ENCODE measurements around the gene UBE2N. TPM values are rescaled to one million over a fixed set of nuclear protein-coding genes. Genes with fewer than 3 reads are reported as not detected.

Gene UBE2N
- total and polyA plus RNA-seq, 2 of the 8 experiments (the other 6 are each of a cell fraction or from before 2014, with no cell fraction given), result 108 to 225 TPM

DNA sequence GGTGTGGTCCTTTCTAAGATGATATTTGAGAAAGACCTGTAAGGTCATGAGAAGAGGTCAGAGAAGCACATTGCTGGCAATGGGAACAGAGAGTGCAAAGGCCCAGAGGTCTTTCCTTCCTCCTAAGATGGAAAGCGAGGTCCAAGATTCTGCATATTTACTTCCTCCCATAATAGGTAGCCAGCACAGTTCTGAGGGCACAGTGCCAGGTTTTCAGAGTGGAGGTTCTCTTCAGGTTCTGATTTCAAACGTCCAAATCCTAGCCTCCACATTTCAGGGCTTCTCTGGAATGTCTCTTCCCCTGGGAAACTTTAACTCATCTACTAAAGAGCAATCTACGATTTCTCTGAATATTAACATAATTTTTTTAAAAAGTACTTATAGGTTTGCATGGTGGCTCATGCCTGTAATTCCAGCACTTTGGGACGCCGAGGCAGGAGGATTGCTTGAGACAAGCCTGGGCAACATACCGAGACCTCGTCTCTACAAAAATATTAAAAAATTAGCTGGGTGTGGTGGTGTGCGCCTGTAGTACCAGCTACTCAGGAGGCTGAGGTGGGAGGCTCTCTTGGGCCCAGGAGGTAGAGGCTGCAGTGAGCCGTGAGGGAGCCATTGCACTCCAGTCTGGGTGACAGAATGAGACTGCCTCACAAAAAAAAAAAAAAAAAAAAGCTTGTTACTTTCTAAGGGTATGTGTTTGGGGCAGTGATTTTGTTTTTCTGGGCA, 25.0 kb upstream of the UBE2N start (continued):
- TF ChIP-seq, protein P1, sequence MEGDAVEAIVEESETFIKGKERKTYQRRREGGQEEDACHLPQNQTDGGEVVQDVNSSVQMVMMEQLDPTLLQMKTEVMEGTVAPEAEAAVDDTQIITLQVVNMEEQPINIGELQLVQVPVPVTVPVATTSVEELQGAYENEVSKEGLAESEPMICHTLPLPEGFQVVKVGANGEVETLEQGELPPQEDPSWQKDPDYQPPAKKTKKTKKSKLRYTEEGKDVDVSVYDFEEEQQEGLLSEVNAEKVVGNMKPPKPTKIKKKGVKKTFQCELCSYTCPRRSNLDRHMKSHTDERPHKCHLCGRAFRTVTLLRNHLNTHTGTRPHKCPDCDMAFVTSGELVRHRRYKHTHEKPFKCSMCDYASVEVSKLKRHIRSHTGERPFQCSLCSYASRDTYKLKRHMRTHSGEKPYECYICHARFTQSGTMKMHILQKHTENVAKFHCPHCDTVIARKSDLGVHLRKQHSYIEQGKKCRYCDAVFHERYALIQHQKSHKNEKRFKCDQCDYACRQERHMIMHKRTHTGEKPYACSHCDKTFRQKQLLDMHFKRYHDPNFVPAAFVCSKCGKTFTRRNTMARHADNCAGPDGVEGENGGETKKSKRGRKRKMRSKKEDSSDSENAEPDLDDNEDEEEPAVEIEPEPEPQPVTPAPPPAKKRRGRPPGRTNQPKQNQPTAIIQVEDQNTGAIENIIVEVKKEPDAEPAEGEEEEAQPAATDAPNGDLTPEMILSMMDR (IDR thresholded peaks at IDR 0.05; ENCODE audit: control extremely low read depth in 1 of 3, insufficient read depth in 1 of 3, low read depth in 1 of 3, low read length in 3 of 3), result no peak
